22Rv1 (cell line): Measurements from ENCODE around the gene TEX44.

Experiments used
- H3K27ac ChIP-seq: fragments of 450-650 bp; 2 replicates; pipeline ENCODE4 v1.5.1; 2017
- CTCF ChIP-seq: fragments of 450-650 bp; IDR thresholded peaks from 2 replicates; pipeline ENCODE4 v1.5.1; 2017; ENCODE audit warnings: mild to moderate bottlenecking
- ZFX ChIP-seq: fragments of 450-650 bp; IDR thresholded peaks from 2 replicates; pipeline ENCODE4 v1.6.1; 2017; ENCODE audit warnings: antibody characterized with exemption, borderline replicate concordance

Gene TEX44

GRCh38 chr2:231642631-231643494, 50.2 kb downstream of the TEX44 start:
- TF ChIP-seq ZFX (no peak), CTCF (no peak)
- H3K27ac ChIP-seq: peak overlapping the region; percentile 67

GRCh38 chr2:231643495-231643888, 50.8 kb downstream of the TEX44 start:
- no peak for TF ChIP-seq ZFX
- no peak for TF ChIP-seq CTCF

More at GRCh38 chr2:231643495-231643888, 50.8 kb downstream of the TEX44 start:
- H3K27ac ChIP-seq: peak overlapping the region; percentile 67
